WTC11 (cell line): Measurements from ENCODE around the gene MCF2L2. TPM values are rescaled to one million over a fixed set of nuclear protein-coding genes. Genes with fewer than 3 reads are reported as not detected.

Experiments used
- ATAC-seq: fragments of 200-7000 bp; cut with Tn5 transposase; 2 replicates; pipeline ENCODE4 v1.10.0; 2021; ENCODE audit warnings: mild to moderate bottlenecking, moderate library complexity
- CTCF ChIA-PET: fragments of 300-600 bp; sonication (Branson Sonifier 250); formaldehyde crosslinking; loops from one replicate; lab custom pipeline; 2021; ENCODE audit warnings: antibody characterized with exemption; lab: Charles Lee
- POLR2A ChIA-PET: fragments of 350-600 bp; sonication (Branson Sonifier 250); formaldehyde crosslinking; loops from one replicate; lab custom pipeline; 2021; ENCODE audit warnings: antibody characterized with exemption; lab: Charles Lee
- DNase-seq: peaks from one replicate; pipeline ENCODE4 v3.0.0; 2021; ENCODE audit warnings: low spot score
- H3K27ac Mint-ChIP-seq: 2 replicates; pipeline ENCODE4 v1.8.0; 2021; ENCODE audit warnings: mixed read lengths
- H3K27me3 Mint-ChIP-seq: 2 replicates; pipeline ENCODE4 v1.8.0; 2021; ENCODE audit warnings: low read depth, mild to moderate bottlenecking, moderate library complexity, mixed read lengths
- H3K36me3 Mint-ChIP-seq: 2 replicates; pipeline ENCODE4 v1.8.0; 2021; ENCODE audit warnings: mixed read lengths
- H3K4me1 Mint-ChIP-seq: 2 replicates; pipeline ENCODE4 v1.8.0; 2022; ENCODE audit warnings: mixed read lengths
- H3K4me3 Mint-ChIP-seq: 2 replicates; pipeline ENCODE4 v1.8.0; 2021; ENCODE audit warnings: mild to moderate bottlenecking, moderate library complexity, mixed read lengths
- H3K9me3 Mint-ChIP-seq: 2 replicates; pipeline ENCODE4 v1.8.0; 2021; ENCODE audit warnings: mixed read lengths
- ATF6 ChIP-seq: sonication (generic); formaldehyde crosslinking; IDR thresholded peaks from 2 replicates; pipeline ENCODE4 v1.8.1; 2023; ENCODE audit warnings: mild to moderate bottlenecking, missing genetic modification reagents
- CREB1 ChIP-seq: sonication (generic); formaldehyde crosslinking; IDR thresholded peaks from 2 replicates; pipeline ENCODE4 v1.8.0; 2023; ENCODE audit warnings: mild to moderate bottlenecking, missing genetic modification reagents
- E2F4 ChIP-seq: sonication (generic); formaldehyde crosslinking; IDR thresholded peaks from 2 replicates; pipeline ENCODE4 v1.8.1; 2022; ENCODE audit warnings: low read depth, mild to moderate bottlenecking, moderate library complexity, missing genetic modification reagents, borderline replicate concordance
- ERG ChIP-seq: fragments of 250-450 bp; sonication (Bioruptor Pico); IDR thresholded peaks from 2 replicates; pipeline ENCODE4 v1.8.0; 2021; ENCODE audit warnings: mild to moderate bottlenecking
- FOXJ3 ChIP-seq: sonication (generic); formaldehyde crosslinking; IDR thresholded peaks from 2 replicates; pipeline ENCODE4 v1.9.0; 2021; ENCODE audit warnings: missing genetic modification reagents, mild to moderate bottlenecking, borderline replicate concordance
- FOXP4 ChIP-seq: sonication (generic); formaldehyde crosslinking; IDR thresholded peaks from 2 replicates; pipeline ENCODE4 v1.8.0; 2022; ENCODE audit warnings: mild to moderate bottlenecking, missing genetic modification reagents
- GTF2I ChIP-seq: fragments of 250-450 bp; sonication (Bioruptor Pico); conservative IDR thresholded peaks from 2 replicates; pipeline ENCODE4 v1.4.0; 2021; ENCODE audit warnings: mild to moderate bottlenecking
- HMGXB4 ChIP-seq: sonication (generic); formaldehyde crosslinking; IDR thresholded peaks from 2 replicates; pipeline ENCODE4 v1.8.1; 2023; ENCODE audit warnings: mild to moderate bottlenecking, moderate library complexity, missing genetic modification reagents
- KAT7 ChIP-seq: sonication (generic); formaldehyde crosslinking; IDR thresholded peaks from 2 replicates; pipeline ENCODE4 v1.8.1; 2023; ENCODE audit warnings: missing genetic modification reagents, mild to moderate bottlenecking, borderline replicate concordance
- MXD4 ChIP-seq: fragments of 250-450 bp; sonication (Bioruptor Pico); IDR thresholded peaks from 2 replicates; pipeline ENCODE4 v1.8.0; 2021; ENCODE audit warnings: mild to moderate bottlenecking, moderate library complexity, borderline replicate concordance
- NFATC4 ChIP-seq: fragments of 250-450 bp; sonication (Bioruptor Pico); IDR thresholded peaks from 2 replicates; pipeline ENCODE4 v1.9.0; 2021; ENCODE audit warnings: mild to moderate bottlenecking
- PREB ChIP-seq: sonication (generic); formaldehyde crosslinking; IDR thresholded peaks from 2 replicates; pipeline ENCODE4 v1.8.1; 2022; ENCODE audit warnings: mild to moderate bottlenecking, missing genetic modification reagents, moderate library complexity, borderline replicate concordance
- RELA ChIP-seq: sonication (generic); formaldehyde crosslinking; IDR thresholded peaks from 2 replicates; pipeline ENCODE4 v1.8.1; 2022; ENCODE audit warnings: missing genetic modification reagents, mild to moderate bottlenecking, borderline replicate concordance
- RORB ChIP-seq: fragments of 250-450 bp; sonication (Bioruptor Pico); IDR thresholded peaks from 2 replicates; pipeline ENCODE4 v1.9.0; 2021; ENCODE audit warnings: mild to moderate bottlenecking
- TCF7 ChIP-seq: sonication (generic); formaldehyde crosslinking; IDR thresholded peaks from 2 replicates; pipeline ENCODE4 v1.8.0; 2022; ENCODE audit warnings: mild to moderate bottlenecking, low read depth, missing genetic modification reagents, moderate library complexity
- TEAD4 ChIP-seq: sonication (generic); formaldehyde crosslinking; IDR thresholded peaks from 2 replicates; pipeline ENCODE4 v1.8.0; 2022; ENCODE audit warnings: mild to moderate bottlenecking, missing genetic modification reagents
- USF1 ChIP-seq: sonication (generic); formaldehyde crosslinking; IDR thresholded peaks from 2 replicates; pipeline ENCODE4 v1.8.0; 2022; ENCODE audit warnings: mild to moderate bottlenecking, missing genetic modification reagents
- ZNF281 ChIP-seq: sonication (generic); formaldehyde crosslinking; IDR thresholded peaks from 2 replicates; pipeline ENCODE4 v1.8.0; 2023; ENCODE audit warnings: mild to moderate bottlenecking, missing genetic modification reagents
- total RNA-seq: library from RNA; stranded (reverse); gene quantifications from 3 replicates; pipeline ENCODE4 v1.2.3, GENCODE V29; 2021

Gene MCF2L2
- total RNA-seq, 1 experiment from 2014 or later, result 7.5 TPM

GRCh38 chr3:183210862-183211341 lies 217.5 kb downstream of the MCF2L2 start:
- POLR2A ChIA-PET, result no interaction called here
- CTCF ChIA-PET, result no interaction called here
- H3K27ac Mint-ChIP-seq, result no peak overlapping the region
- TF ChIP-seq ATF6, result no peak
- TF ChIP-seq TCF7 (CRISPR knock-in tag), result no peak
- no peak for TF ChIP-seq RELA (CRISPR knock-in tag)
- TF ChIP-seq E2F4 (CRISPR knock-in tag), result no peak
- TF ChIP-seq USF1 (CRISPR knock-in tag), result no peak
- no peak for TF ChIP-seq PREB
- no peak for TF ChIP-seq KAT7
- no peak for TF ChIP-seq ZNF281
- no peak for TF ChIP-seq MXD4 (CRISPR knock-in tag)
- TF ChIP-seq NFATC4 (CRISPR knock-in tag), result no peak
- TF ChIP-seq CREB1 (CRISPR knock-in tag), result no peak
- no peak for TF ChIP-seq TEAD4 (CRISPR knock-in tag)
- no peak for TF ChIP-seq RORB (CRISPR knock-in tag)
- TF ChIP-seq HMGXB4 (CRISPR knock-in tag), result no peak
- TF ChIP-seq, all 79 proteins: peak for 0
- peaks cover 4% of the 10 kb centered on the region for H3K4me1 Mint-ChIP-seq
- H3K36me3 Mint-ChIP-seq, result peaks cover 12% of the 10 kb centered on the region; the same call in 1 of the 2 replicates
- no peaks in the 10 kb centered on the region for H3K27me3 Mint-ChIP-seq
- peaks cover 17% of the 10 kb centered on the region for H3K9me3 Mint-ChIP-seq
- no peak for ATAC-seq
- DNase-seq, result no peak
- no peak overlapping the region for H3K4me3 Mint-ChIP-seq

GRCh38 chr3:183210341-183210740 lies 218.1 kb downstream of the MCF2L2 start:
- Mint-ChIP-seq H3K4me3 (no peak overlapping the region), H3K4me1 (peaks cover 9% of the 10 kb centered on the region), H3K27me3 (no peaks in the 10 kb centered on the region), H3K27ac (no peak overlapping the region), H3K9me3 (peaks cover 17% of the 10 kb centered on the region), H3K36me3 (peaks cover 12% of the 10 kb centered on the region; the same call in 1 of the 2 replicates)
- ATAC-seq, result no peak
- CTCF ChIA-PET, result no interaction called here
- TF ChIP-seq FOXP4 (CRISPR knock-in tag), result no peak
- no peak for TF ChIP-seq FOXJ3 (CRISPR knock-in tag)
- no peak for TF ChIP-seq GTF2I
- TF ChIP-seq ERG (CRISPR knock-in tag), result no peak
- no peak for TF ChIP-seq USF1 (CRISPR knock-in tag)
- TF ChIP-seq RELA (CRISPR knock-in tag), result no peak
- POLR2A ChIA-PET, result no interaction called here
- no peak for DNase-seq
